RWPE1 (cell line): ENCODE data around the gene CCBE1.

Experiments
- CTCF ChIA-PET: fragments of 350-600 bp; sonication (Branson Sonifier 250); formaldehyde crosslinking; extraction: SDS; loops from one replicate; lab custom pipeline; 2021; lab: Yijun Ruan, JAX
- POLR2A ChIA-PET: fragments of 400-600 bp; formaldehyde crosslinking; extraction: SDS; loops from one replicate; lab custom pipeline; 2020; ENCODE audit warnings: antibody characterized with exemption; ENCODE audit not compliant: low non-redundant PET; lab: Yijun Ruan, JAX
- DNase-seq: peaks from one replicate; pipeline ENCODE4 v3.0.0; 2012; ENCODE audit warnings: low spot score
- H3K27ac ChIP-seq: fragments of 450-650 bp; 2 replicates; pipeline ENCODE4 v1.5.1; 2017
- TF ChIP-seq, protein P1 (sequence below): fragments of 450-650 bp; conservative IDR thresholded peaks from 2 replicates; pipeline ENCODE4 v1.5.1; 2017; ENCODE audit warnings: low read depth, mild to moderate bottlenecking

CCBE1 gene

DNA sequence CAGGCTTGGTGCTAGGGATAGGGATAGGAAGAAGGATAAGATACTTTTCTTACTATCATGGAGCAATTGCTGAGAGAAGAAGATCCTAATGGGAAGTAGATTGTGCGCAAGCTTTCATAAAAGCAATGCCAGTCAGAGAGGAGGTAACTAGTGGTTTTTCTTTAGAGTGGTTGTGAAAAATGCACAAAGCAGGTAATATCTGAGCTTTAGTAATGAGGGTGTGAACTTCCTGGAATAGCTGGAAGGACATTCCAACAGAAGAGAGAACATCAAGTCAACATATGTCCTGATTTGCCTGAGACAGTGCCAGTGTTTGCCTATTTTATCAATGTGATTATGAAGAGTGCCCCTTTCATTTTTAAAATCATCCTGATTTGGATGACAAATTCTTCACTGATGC lies 34.1 kb downstream of the CCBE1 start:
- DNase-seq: no peak
- ChIA-PET CTCF (no interaction called here), POLR2A (no interaction called here)
- TF ChIP-seq, protein P1, sequence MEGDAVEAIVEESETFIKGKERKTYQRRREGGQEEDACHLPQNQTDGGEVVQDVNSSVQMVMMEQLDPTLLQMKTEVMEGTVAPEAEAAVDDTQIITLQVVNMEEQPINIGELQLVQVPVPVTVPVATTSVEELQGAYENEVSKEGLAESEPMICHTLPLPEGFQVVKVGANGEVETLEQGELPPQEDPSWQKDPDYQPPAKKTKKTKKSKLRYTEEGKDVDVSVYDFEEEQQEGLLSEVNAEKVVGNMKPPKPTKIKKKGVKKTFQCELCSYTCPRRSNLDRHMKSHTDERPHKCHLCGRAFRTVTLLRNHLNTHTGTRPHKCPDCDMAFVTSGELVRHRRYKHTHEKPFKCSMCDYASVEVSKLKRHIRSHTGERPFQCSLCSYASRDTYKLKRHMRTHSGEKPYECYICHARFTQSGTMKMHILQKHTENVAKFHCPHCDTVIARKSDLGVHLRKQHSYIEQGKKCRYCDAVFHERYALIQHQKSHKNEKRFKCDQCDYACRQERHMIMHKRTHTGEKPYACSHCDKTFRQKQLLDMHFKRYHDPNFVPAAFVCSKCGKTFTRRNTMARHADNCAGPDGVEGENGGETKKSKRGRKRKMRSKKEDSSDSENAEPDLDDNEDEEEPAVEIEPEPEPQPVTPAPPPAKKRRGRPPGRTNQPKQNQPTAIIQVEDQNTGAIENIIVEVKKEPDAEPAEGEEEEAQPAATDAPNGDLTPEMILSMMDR: no peak
- no peak overlapping the region for H3K27ac ChIP-seq

DNA sequence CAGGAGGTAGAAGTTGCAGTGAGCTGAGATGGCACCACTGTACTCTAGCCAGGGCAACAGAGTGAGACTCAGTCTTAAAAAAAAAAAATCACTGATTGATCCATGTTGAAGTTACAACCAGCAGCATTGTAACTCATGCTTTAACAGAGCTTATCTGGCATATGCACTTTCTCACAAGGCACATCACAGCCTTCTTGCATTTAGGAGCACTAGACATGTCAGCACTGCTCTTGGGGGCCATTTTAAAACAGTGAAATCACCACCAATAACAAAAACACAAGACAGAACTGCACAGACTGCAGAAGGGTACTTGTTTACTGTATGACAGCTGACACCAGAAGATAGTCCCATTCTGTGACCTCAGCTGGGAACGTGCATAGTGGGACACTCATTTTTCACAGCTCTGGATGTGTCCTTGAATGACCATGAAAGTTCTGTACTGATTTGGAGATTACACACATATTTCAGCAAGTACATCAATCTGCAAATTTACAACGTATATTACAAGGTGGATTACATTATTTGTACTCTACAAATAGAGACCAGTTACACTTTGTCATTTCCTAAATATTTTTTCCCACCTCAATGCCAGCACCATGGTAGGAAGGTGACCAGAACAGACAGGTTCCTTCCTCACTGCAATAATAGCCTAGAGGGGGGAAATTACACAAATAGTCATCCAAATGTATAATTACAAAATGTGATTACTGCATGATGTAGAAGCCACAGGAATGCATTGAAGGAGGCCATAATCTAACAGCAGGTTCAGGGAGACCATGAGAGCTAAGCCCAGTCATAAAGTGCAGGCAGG lies 35.1 kb downstream of the CCBE1 start:
- ChIA-PET POLR2A (no interaction called here), CTCF (no interaction called here)
- TF ChIP-seq, protein P1: no peak
- peak; percentile 64 for DNase-seq
- H3K27ac ChIP-seq: no peak overlapping the region

DNA sequence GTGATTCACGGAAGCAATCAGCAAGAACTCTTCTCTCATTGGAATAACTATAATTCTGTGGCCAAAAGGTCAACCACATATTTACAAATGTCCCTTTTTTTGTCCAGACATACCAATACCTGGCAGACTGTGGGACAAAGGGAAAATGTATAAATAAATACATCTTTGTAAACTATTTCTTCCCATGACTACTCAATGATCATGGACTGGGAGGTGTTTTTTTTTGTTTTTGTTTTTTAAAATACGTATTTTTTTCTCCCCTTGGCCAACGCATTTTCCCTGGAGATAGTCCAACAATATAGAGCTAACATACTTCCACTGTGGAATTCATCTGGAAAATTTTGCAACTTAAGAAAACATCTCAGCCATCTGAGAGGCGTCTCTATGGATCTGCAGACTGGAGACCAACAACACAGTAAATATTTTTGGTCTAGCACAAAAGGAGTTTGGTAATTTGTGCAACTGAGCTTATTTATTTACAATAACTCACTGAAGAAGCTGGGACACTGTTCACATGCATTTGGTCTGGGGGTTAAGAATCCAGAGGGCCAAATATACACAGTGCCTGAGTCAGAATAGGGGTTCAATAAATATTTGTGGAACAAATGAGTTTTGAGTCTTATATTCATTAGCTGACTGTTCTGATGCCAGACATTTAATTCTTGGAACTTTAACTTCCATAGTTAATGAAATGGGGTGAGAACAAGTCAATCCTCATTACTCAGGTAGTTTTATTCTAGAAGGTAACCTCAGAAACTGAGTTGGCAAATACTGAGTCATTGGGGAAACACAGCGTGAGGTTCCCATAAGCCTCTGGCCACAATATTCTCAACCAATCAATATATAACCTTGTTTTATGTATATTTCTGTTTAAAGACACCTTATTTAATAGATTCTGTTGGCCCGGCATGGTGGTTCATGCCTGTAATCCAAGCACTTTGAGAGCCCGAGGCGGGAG lies 36.2 kb downstream of the CCBE1 start:
- CTCF ChIA-PET: interaction anchor here (0.7 kb wide), 1 partner anchor 148 kb away, joined by 3 read pairs; no protein-coding TSS in a partner anchor
- H3K27ac ChIP-seq: no peak overlapping the region
- TF ChIP-seq, protein P1: no peak
- DNase-seq: peak; percentile 17
- POLR2A ChIA-PET: no interaction called here

DNA sequence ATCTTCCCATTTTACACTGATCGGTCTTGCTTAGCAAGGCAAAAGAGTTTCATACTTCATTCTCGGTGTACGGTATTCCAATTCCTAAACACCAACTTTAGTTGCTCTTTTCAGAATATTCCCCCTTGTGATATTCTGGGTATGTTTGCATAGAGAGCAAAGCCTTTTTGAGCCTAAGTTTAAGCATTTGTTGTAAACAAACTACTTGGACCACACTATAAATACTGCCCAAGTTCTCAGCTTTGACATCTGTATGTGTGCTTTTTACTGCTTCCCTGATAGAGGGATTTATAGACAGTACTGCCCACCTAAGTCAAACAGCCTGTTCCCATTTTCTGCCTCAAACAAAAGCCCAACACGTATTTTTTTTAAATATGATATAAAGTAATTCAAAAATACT lies 36.9 kb downstream of the CCBE1 start:
- TF ChIP-seq, protein P1: no peak
- ChIA-PET CTCF (no interaction called here), POLR2A (no interaction called here)
- DNase-seq: no peak
- no peak overlapping the region for H3K27ac ChIP-seq

DNA sequence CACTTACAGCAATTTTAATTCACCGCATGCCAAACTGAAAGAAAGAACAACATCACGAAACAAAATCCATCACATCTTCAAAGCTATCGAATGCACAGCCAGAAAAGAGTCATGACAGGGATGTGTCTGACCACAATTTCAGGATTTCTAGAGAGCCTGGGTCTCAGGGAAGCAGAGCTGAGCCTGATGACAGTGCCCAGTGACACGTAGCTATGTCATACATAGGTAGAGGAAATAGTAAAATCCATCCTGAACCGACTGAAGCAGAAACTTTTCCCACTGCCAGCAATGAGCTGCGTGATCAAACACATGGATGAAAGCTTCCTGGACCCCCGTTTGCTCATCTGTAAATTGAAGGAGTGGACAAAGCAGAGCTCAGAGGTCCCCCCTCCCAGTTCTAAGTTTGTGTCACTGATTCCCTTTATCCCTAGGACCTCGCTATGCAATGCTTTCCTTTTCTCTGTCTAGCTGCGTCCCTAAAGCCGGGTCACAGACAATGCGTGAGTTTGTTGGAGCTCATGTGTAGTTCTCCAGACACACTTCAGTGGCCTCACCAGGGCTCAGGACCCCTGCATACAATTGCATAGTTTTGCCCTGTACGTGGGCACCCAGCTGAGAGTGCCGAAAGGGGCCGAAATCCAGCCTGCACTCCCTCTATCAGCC lies 37.6 kb downstream of the CCBE1 start:
- no peak for DNase-seq
- no peak overlapping the region for H3K27ac ChIP-seq
- CTCF ChIA-PET: no interaction called here
- TF ChIP-seq, protein P1: no peak
- POLR2A ChIA-PET: no interaction called here

DNA sequence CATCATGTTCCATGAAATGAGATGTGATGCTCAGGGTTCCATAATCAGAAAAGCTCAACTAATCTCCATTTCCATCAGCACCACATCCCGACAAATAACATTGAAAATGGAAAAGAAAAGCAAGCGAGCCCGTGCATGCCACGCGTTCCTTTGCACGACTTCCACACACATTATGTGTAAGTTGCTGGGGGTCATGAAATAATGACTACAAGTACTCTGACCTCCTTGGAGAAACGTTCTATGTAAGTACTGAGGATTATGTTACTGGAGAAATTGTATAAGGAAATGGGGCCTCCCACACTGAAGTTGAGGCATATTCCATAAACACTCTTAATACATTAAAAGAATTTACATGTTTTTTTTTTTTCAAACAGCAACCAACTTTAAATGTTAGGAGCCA lies 38.3 kb downstream of the CCBE1 start:
- TF ChIP-seq, protein P1: no peak
- POLR2A ChIA-PET: no interaction called here
- H3K27ac ChIP-seq: no peak overlapping the region
- no peak for DNase-seq
- CTCF ChIA-PET: interaction anchor here (0.6 kb wide), 1 partner anchor 135 kb away, joined by 3 read pairs; no protein-coding TSS in a partner anchor
